ENCODE data around the gene PCF11.
"Not testable (repeated sequence)": the region's sequence is repeated elsewhere in the genome, so short reads cannot be mapped to it uniquely, and the experiment has no call there.

The PCF11 gene

GRCh38 chr11:83192606-83193245 lies 35.8 kb downstream of the PCF11 start:
- no peak for DNase-seq (ENCODE audit: low spot score)

GRCh38 chr11:83193315-83194280 lies 36.7 kb downstream of the PCF11 start, which contains the start of gene ANKRD42:
TSS of gene ANKRD42 (plus strand) at chr11:83193712. CDS start at chr11:83194671, 959 bp downstream.
- DNase-seq (ENCODE audit: low spot score) = peak; percentile 73

- DNase-seq (ENCODE audit: low spot score) = peak; percentile 13
Observed at GRCh38 chr11:83194281-83195142, 37.6 kb downstream of the PCF11 start.

- DNase-seq (ENCODE audit: low spot score) = no peak
Observed at GRCh38 chr11:83195143-83195466, 38.2 kb downstream of the PCF11 start.

- DNase-seq (ENCODE audit: low spot score) = no peak
Observed at GRCh38 chr11:83195649-83196048, 38.7 kb downstream of the PCF11 start.

GRCh38 chr11:83200035-83200434 lies 43.1 kb downstream of the PCF11 start:
- no peak for DNase-seq (ENCODE audit: low spot score)

- no peak for DNase-seq (ENCODE audit: low spot score)
Observed at GRCh38 chr11:83205608-83206185, 48.8 kb downstream of the PCF11 start.

GRCh38 chr11:83206221-83206620 lies 49.3 kb downstream of the PCF11 start:
- DNase-seq (ENCODE audit: low spot score) = no peak

- DNase-seq (ENCODE audit: low spot score) = not testable (repeated sequence)
Observed at GRCh38 chr11:83206771-83207382, 49.9 kb downstream of the PCF11 start.

- no peak for DNase-seq (ENCODE audit: low spot score)
Observed at GRCh38 chr11:83219095-83219494, 62.2 kb downstream of the PCF11 start.

- DNase-seq (ENCODE audit: low spot score) = no peak
Observed at GRCh38 chr11:83220260-83220659, 63.3 kb downstream of the PCF11 start.

GRCh38 chr11:83221694-83222093 lies 64.8 kb downstream of the PCF11 start:
- DNase-seq (ENCODE audit: low spot score) = no peak

- DNase-seq (ENCODE audit: low spot score) = no peak
Observed at GRCh38 chr11:83222499-83222898, 65.6 kb downstream of the PCF11 start.

GRCh38 chr11:83223457-83223856 lies 66.5 kb downstream of the PCF11 start:
- no peak for DNase-seq (ENCODE audit: low spot score)

GRCh38 chr11:83235825-83236224 lies 78.9 kb downstream of the PCF11 start:
- DNase-seq (ENCODE audit: low spot score) = no peak
